Gastrocnemius medialis (tissue), 4 donors: Measurements from ENCODE around the gene CCN5.

Experiments used
- CTCF ChIP-seq, 5 experiments: fragments of 450-650 bp in 3 of 5; fragments of 200-600 bp in 2 of 5; sonication (generic) in 2 of 5; IDR thresholded peaks in 4 of 5; conservative IDR thresholded peaks in 1 of 5; 1 replicate in 4 of 5; 2 replicates in 1 of 5; pipeline ENCODE4 v1.5.1; 2016 to 2019; ENCODE audit warnings: antibody characterized with exemption in 5 of 5, mild to moderate bottlenecking in 3 of 5, moderate library complexity in 3 of 5
- POLR2A ChIP-seq, 2 donors: fragments of 450-650 bp; IDR thresholded peaks; one replicate each; pipeline ENCODE4 v1.6.1; 2017; ENCODE audit warnings: antibody characterized with exemption in 2 of 2, mild to moderate bottlenecking in 2 of 2, moderate library complexity in 2 of 2

DNA sequence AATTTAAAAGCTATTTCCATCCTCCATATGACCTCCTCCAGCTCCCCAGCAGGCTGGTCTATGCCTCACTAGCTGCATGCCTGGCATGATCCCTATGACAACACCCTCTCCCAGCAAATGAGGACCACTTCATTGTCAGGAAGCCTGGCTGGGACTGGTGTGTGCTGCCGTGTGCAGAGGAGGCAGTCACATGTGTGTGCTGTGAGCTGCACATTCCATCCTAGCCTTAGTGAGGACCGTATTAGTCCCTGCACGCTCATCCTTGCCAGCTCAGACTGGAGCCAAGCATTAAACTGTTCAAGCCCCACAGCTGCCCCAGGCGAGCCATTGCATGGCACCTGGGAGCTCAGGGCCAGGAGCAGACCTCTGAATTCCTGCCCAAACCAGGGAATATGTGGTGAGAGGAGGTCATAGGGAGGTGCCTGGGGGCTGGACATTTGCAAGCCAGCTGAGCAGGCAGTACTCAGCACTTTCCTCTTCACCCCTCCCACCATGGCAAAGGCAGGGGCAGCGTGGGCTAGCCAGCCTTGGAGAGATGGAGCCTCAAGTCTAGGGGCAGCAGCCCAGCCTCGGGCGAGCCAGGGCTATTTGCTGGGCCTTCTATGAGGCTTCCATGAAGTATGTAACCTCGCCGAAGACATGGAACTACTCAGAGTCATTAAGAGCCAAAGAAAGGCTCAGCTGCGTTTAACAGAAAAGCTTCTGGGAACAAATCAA is 8.7 kb upstream of the CCN5 start:
- no peak for TF ChIP-seq CTCF (IDR thresholded peaks at IDR 0.05 in 4 of 5, conservative IDR thresholded peaks at IDR 0.05 in 1 of 5)
- no peak for TF ChIP-seq POLR2A (IDR thresholded peaks at IDR 0.05)
